K562 (cell line): ENCODE data around the gene LMNB1. TPM values are rescaled to one million over a fixed set of nuclear protein-coding genes. Genes with fewer than 3 reads are reported as not detected.

Source experiments
- ATAC-seq: fragments of 200-7000 bp; cut with Tn5 transposase; 3 replicates; pipeline ENCODE4 v1.9.1; 2020; ENCODE audit warnings: moderate library complexity
- BruUV-seq: library from RNA; stranded (reverse); fragments of 400-500 nt; replicated peaks from 2 replicates; lab custom pipeline; 2021; lab: Mats Ljungman, UMichigan
- CTCF ChIA-PET: fragments of 300-600 bp; formaldehyde crosslinking; extraction: SDS; loops from one replicate; lab custom pipeline; 2021; ENCODE audit warnings: low intra/inter-chr PET ratio; lab: Yijun Ruan, JAX
- POLR2A ChIA-PET: fragments of 300-600, 350-650 bp; sonication (Branson Sonifier 250); formaldehyde crosslinking; extraction: SDS; loops from one replicate; lab custom pipeline; 2021; ENCODE audit warnings: antibody characterized with exemption, inconsistent platforms; lab: Yijun Ruan, JAX
- DNase-seq, 4 experiments: peaks; one replicate each; pipeline versions ENCODE4 v3.0.0 to v3.0.0-alpha.2; 2011 to 2018; ENCODE audit warnings: low spot score in 3 of 4, mixed read lengths in 3 of 4; ENCODE audit errors: extremely low read depth in 1 of 4
- FAIRE-seq: peaks from 2 replicates; lab custom pipeline; 2011; peaks lifted over from hg19 to GRCh38; lab: Jason Lieb, UNC
- H2AFZ ChIP-seq: 2 replicates; pipeline ENCODE4 v1.6.0; 2011; ENCODE audit warnings: low read depth, low read length, control low read depth, inconsistent platforms
- H3K27ac ChIP-seq: fragments of 200-600 bp; 3 replicates; pipeline ENCODE4 v1.8.0; 2011; ENCODE audit warnings: low read depth, mild to moderate bottlenecking, control low read depth, inconsistent platforms, low read length, moderate library complexity, mixed read lengths; ENCODE audit errors: extremely low read depth
- H3K27me3 ChIP-seq, 2 experiments: fragments of 300-600 bp in 1 of 2; 2 replicates in 1 of 2; 3 replicates in 1 of 2; pipeline versions ENCODE4 v1.6.0 to v1.8.0; 2011; ENCODE audit warnings: inconsistent platforms in 2 of 2, low read length in 2 of 2, mild to moderate bottlenecking in 1 of 2, mixed read lengths in 1 of 2, moderate library complexity in 1 of 2; ENCODE audit not compliant: control insufficient read depth in 2 of 2, insufficient read depth in 2 of 2
- H3K36me3 ChIP-seq: fragments of 300-600 bp; 3 replicates; pipeline ENCODE4 v1.8.0; 2011; ENCODE audit warnings: mild to moderate bottlenecking, low read length, inconsistent platforms; ENCODE audit not compliant: control insufficient read depth, insufficient read depth
- H3K4me1 ChIP-seq, 2 experiments: fragments of 200-600 bp in 1 of 2; replicated peaks in 1 of 2; 2 replicates in 1 of 2; 3 replicates in 1 of 2; pipeline versions ENCODE4 v1.5.1 to v1.8.0; 2011; ENCODE audit warnings: inconsistent platforms in 2 of 2, low read length in 2 of 2, mild to moderate bottlenecking in 1 of 2, mixed read lengths in 1 of 2, moderate library complexity in 1 of 2; ENCODE audit not compliant: control insufficient read depth in 2 of 2, insufficient read depth in 2 of 2
- H3K4me2 ChIP-seq: 2 replicates; pipeline ENCODE4 v1.6.1; 2011; ENCODE audit warnings: low read length, control low read depth, inconsistent platforms, mixed read lengths; ENCODE audit not compliant: insufficient read depth
- H3K4me3 ChIP-seq: fragments of 200-600 bp; sonication (generic), shearing (Covaris generic); 2 replicates; pipeline ENCODE4 v1.5.1; 2016; ENCODE audit warnings: control low read depth, inconsistent platforms
- H3K79me2 ChIP-seq: fragments of 200-600 bp; 3 replicates; pipeline ENCODE4 v1.8.0; 2011; ENCODE audit warnings: low read length, inconsistent platforms; ENCODE audit not compliant: control insufficient read depth, insufficient read depth
- H3K9ac ChIP-seq, 2 experiments: 2 replicates each; pipeline versions ENCODE4 v1.6.0 to v1.6.1; 2011; ENCODE audit warnings: low read depth in 2 of 2, low read length in 2 of 2, control low read depth in 1 of 2, inconsistent platforms in 1 of 2, mild to moderate bottlenecking in 1 of 2, mixed read lengths in 1 of 2; ENCODE audit not compliant: insufficient read depth in 1 of 2
- H3K9me1 ChIP-seq: one replicate; pipeline ENCODE4 v1.6.0; 2011; ENCODE audit warnings: inconsistent platforms, mild to moderate bottlenecking, low read length, moderate library complexity; ENCODE audit not compliant: control insufficient read depth, insufficient read depth
- H3K9me3 ChIP-seq: replicated peaks from 2 replicates; pipeline ENCODE4 v1.5.1; 2011; ENCODE audit warnings: low read depth, low read length, inconsistent platforms; ENCODE audit not compliant: control insufficient read depth, insufficient read depth
- H4K20me1 ChIP-seq: replicated peaks from 2 replicates; pipeline ENCODE4 v1.6.1; 2011; ENCODE audit warnings: low read length, inconsistent platforms, mixed read lengths; ENCODE audit not compliant: control insufficient read depth, insufficient read depth
- ARHGAP35 ChIP-seq: fragments of 450-650 bp; IDR thresholded peaks from 2 replicates; pipeline ENCODE4 v1.6.1; 2018; ENCODE audit not compliant: partially characterized antibody
- DNMT1 ChIP-seq: fragments of 450-650 bp; IDR thresholded peaks from 2 replicates; pipeline ENCODE4 v1.6.1; 2016; ENCODE audit warnings: antibody characterized with exemption, mild to moderate bottlenecking
- E2F3 ChIP-seq: fragments of 250-450 bp; sonication (Bioruptor Pico); IDR thresholded peaks from 2 replicates; pipeline ENCODE4 v1.4.0; 2020; ENCODE audit warnings: mild to moderate bottlenecking
- ELK3 ChIP-seq: fragments of 450-650 bp; formaldehyde crosslinking; IDR thresholded peaks from 2 replicates; pipeline ENCODE4 v1.4.0; 2020; ENCODE audit warnings: mild to moderate bottlenecking
- EP300 ChIP-seq: IDR thresholded peaks from 2 replicates; pipeline ENCODE4 v1.6.1; 2012; ENCODE audit warnings: low read length, improper control_type of control experiment
- GTF2E2 ChIP-seq: fragments of 200-800 bp; sonication (Bioruptor generic); IDR thresholded peaks from 2 replicates; pipeline ENCODE4 v1.6.1; 2016; ENCODE audit warnings: missing genetic modification characterization, missing compliant biosample characterization
- IRF2 ChIP-seq: sonication (generic); formaldehyde crosslinking; IDR thresholded peaks from 2 replicates; pipeline ENCODE4 v1.8.1; 2022; ENCODE audit warnings: mild to moderate bottlenecking, missing genetic modification reagents
- MCM5 ChIP-seq: fragments of 450-650 bp; IDR thresholded peaks from 2 replicates; pipeline ENCODE4 v1.6.1; 2016; ENCODE audit warnings: low read depth
- MTA1 ChIP-seq: fragments of 450-650 bp; IDR thresholded peaks from 2 replicates; pipeline ENCODE4 v1.6.1; 2017; ENCODE audit warnings: borderline replicate concordance
- SMAD4 ChIP-seq: fragments of 250-450 bp; sonication (Bioruptor Pico); conservative IDR thresholded peaks from 2 replicates; pipeline ENCODE4 v1.8.0; 2021; ENCODE audit warnings: inconsistent platforms, mild to moderate bottlenecking, moderate library complexity
- U2AF1 ChIP-seq: fragments of 200-400 bp; formaldehyde crosslinking; optimal IDR thresholded peaks from 2 replicates; pipeline ENCODE3; 2017; ENCODE audit warnings: mild to moderate bottlenecking, low read depth, low read length, moderate library complexity
- YY1 ChIP-seq, 3 experiments: IDR thresholded peaks; 2 replicates each; pipeline ENCODE4 v1.6.1; 2011; ENCODE audit warnings: low read length in 2 of 3, mild to moderate bottlenecking in 2 of 3, moderate library complexity in 2 of 3, borderline replicate concordance in 1 of 3, control low read depth in 1 of 3, low read depth in 1 of 3; ENCODE audit not compliant: insufficient read depth in 3 of 3, insufficient replicate concordance in 2 of 3, control insufficient read depth in 1 of 3, insufficient read length in 1 of 3; ENCODE audit errors: extremely low read depth in 1 of 3
- ZNF184 ChIP-seq: sonication (generic); formaldehyde crosslinking; IDR thresholded peaks from 2 replicates; pipeline ENCODE4 v1.5.0; 2020; ENCODE audit warnings: missing genetic modification reagents
- ZNF445 ChIP-seq: fragments of 250-450 bp; sonication (Bioruptor Pico); IDR thresholded peaks from 2 replicates; pipeline ENCODE4 v1.4.0; 2020; ENCODE audit warnings: low read depth, mild to moderate bottlenecking, moderate library complexity
- ZNF696 ChIP-seq: fragments of 250-450 bp; sonication (Bioruptor Pico); conservative IDR thresholded peaks from 2 replicates; pipeline ENCODE4 v1.4.0; 2020; ENCODE audit warnings: mild to moderate bottlenecking, moderate library complexity
- ZNF717 ChIP-seq: fragments of 250-450 bp; sonication (Bioruptor Pico); IDR thresholded peaks from 2 replicates; pipeline ENCODE4 v1.5.0; 2021
- ZNF75A ChIP-seq: fragments of 450-650 bp; formaldehyde crosslinking; IDR thresholded peaks from 2 replicates; pipeline ENCODE4 v1.4.0; 2020; ENCODE audit warnings: mild to moderate bottlenecking
- ZSCAN32 ChIP-seq: fragments of 450-650 bp; formaldehyde crosslinking; IDR thresholded peaks from 2 replicates; pipeline ENCODE4 v1.4.0; 2020; ENCODE audit warnings: mild to moderate bottlenecking, moderate library complexity
- WGBS: fragments of 100-300 bp; shearing (Covaris generic); methylation state at CpG from one replicate; pipeline ENCODE4 v1.1.6; 2016; ENCODE audit warnings: low coverage, mixed read lengths; ENCODE audit not compliant: insufficient coverage; ENCODE audit errors: missing lambda C conversion rate; 5-methylcytosine and 5-hydroxymethylcytosine counted together
- in situ Hi-C: fragments of 300-500 bp; cut with MboI; formaldehyde crosslinking; loops from 4 replicates; pipeline ENCODE4 v1.15.0; 2018; ENCODE audit warnings: inconsistent platforms, mixed read lengths
- intact Hi-C: fragments of 100-400 bp; cut with micrococcal nuclease; formaldehyde crosslinking; loops from 2 replicates; pipeline ENCODE4 v1.14.2; 2022
- polyA plus RNA-seq, 8 experiments: library from polyadenylated mRNA; depleted of rRNA in 4 of 8; stranded (reverse) in 5 of 8; unstranded in 3 of 8; fragments of >200 nt; fragmentation: Nextera tagmentation in 2 of 8; fragmentation: Illumina TruSeq in 1 of 8; extraction: Ambion mirVana in 2 of 8; extraction: Trizol in 1 of 8; gene quantifications; 2 replicates each; pipeline versions ENCODE4 v1.2.1 to v1.2.3, GENCODE V29; 2011 to 2014; ENCODE audit warnings: inconsistent platforms in 1 of 8, missing spikeins in 1 of 8
- total RNA-seq, 7 experiments: library from RNA; depleted of rRNA in 6 of 7; stranded (reverse); fragments of >200 nt in 6 of 7; fragmentation: Illumina TruSeq in 2 of 7; extraction: Trizol in 2 of 7; gene quantifications; 2 replicates each; pipeline versions ENCODE4 v1.2.1 to v1.2.3, GENCODE V29; 2011 to 2021; ENCODE audit warnings: low replicate concordance in 1 of 7
- TF ChIP-seq, protein P1 (sequence below): fragments of 450-650 bp; conservative IDR thresholded peaks from 2 replicates; pipeline ENCODE4 v1.6.1; 2016; ENCODE audit warnings: missing genetic modification characterization, low read depth, mild to moderate bottlenecking, missing compliant biosample characterization, moderate library complexity
- TF ChIP-seq, protein P2 (sequence below), 2 experiments: fragments of 450-650 bp; IDR thresholded peaks; 2 replicates each; pipeline ENCODE4 v1.6.1; 2016

Gene LMNB1
- total and polyA plus RNA-seq, 9 of the 15 experiments (the other 6 are each of a cell fraction or from before 2014, with no cell fraction given) = 2.8 to 190 (median 131) TPM

DNA sequence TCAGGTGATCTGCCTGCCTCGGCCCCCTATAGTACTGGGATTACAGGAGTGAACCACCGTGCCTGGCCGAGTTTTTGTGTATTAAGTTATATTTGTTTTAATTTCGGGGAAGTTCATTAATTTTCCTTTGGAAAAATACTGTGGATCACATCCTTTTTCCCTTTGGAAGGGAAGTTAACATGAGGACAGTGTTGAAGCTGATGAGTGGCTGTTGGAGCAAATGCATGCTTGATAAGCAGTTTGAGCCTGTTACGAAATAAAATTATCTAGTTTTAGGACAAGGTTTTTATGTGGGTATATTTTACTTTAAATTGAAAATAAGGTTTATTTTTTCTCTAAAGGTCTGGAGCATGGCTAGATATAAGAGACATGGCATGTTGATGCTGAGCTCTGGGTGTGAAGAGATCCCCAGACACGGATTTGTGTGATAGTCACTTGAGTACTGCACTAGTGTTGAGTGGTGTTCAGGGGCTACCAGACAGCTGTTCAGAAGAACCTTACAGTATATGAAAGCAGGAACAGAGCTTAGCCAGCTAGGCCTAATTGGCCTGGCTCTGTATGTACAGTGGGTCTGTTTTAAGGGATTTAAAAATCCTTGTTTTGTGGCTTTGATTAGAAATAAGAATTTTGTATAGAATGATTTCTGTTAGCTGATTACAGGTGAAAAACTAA is 17.4 kb downstream of the LMNB1 start:
- in situ Hi-C loops = loop anchor here (25.0 kb wide), 1 partner anchor 457 kb away; no protein-coding TSS in a partner anchor
- no peaks in the 10 kb centered on the region for H3K9me3 ChIP-seq
- H4K20me1 ChIP-seq = 0 out of 2 replicates have a peak, but pooled peaks cover 1% of the 10 kb centered on the region
- H3K36me3 ChIP-seq = peaks cover 21% of the 10 kb centered on the region; the same call in 1 of the 3 replicates
- no peak overlapping the region for H3K4me3 ChIP-seq
- no TSS peak for BruUV-seq
- FAIRE-seq (peak; percentile 65), ATAC-seq (peak; percentile 23; the same call in 2 of the 3 replicates)
- H3K27me3 ChIP-seq = no peaks in the 10 kb centered on the region
- no peaks in the 10 kb centered on the region for H3K9me1 ChIP-seq
- TF ChIP-seq ZSCAN32 (CRISPR knock-in tag) = no peak
- no peak for TF ChIP-seq ARHGAP35
- TF ChIP-seq, protein P1, sequence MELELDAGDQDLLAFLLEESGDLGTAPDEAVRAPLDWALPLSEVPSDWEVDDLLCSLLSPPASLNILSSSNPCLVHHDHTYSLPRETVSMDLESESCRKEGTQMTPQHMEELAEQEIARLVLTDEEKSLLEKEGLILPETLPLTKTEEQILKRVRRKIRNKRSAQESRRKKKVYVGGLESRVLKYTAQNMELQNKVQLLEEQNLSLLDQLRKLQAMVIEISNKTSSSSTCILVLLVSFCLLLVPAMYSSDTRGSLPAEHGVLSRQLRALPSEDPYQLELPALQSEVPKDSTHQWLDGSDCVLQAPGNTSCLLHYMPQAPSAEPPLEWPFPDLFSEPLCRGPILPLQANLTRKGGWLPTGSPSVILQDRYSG = no peak
- TF ChIP-seq ZNF184 (CRISPR knock-in tag) = no peak
- TF ChIP-seq E2F3 (CRISPR knock-in tag) = no peak
- TF ChIP-seq DNMT1 = no peak
- TF ChIP-seq, protein P2, sequence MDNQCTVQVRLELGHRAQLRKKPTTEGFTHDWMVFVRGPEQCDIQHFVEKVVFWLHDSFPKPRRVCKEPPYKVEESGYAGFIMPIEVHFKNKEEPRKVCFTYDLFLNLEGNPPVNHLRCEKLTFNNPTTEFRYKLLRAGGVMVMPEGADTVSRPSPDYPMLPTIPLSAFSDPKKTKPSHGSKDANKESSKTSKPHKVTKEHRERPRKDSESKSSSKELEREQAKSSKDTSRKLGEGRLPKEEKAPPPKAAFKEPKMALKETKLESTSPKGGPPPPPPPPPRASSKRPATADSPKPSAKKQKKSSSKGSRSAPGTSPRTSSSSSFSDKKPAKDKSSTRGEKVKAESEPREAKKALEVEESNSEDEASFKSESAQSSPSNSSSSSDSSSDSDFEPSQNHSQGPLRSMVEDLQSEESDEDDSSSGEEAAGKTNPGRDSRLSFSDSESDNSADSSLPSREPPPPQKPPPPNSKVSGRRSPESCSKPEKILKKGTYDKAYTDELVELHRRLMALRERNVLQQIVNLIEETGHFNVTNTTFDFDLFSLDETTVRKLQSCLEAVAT (IDR thresholded peaks at IDR 0.05) = no peak
- TF ChIP-seq MCM5 = no peak
- TF ChIP-seq ZNF717 (CRISPR knock-in tag) = no peak
- TF ChIP-seq YY1 (IDR thresholded peaks at IDR 0.05; ENCODE audit: borderline replicate concordance in 1 of 3, control insufficient read depth in 1 of 3, extremely low read depth in 1 of 3, insufficient read depth in 3 of 3, insufficient read length in 1 of 3, insufficient replicate concordance in 2 of 3, low read depth in 1 of 3, low read length in 2 of 3) = no peak
- no peak for TF ChIP-seq U2AF1
- TF ChIP-seq ELK3 = no peak
- TF ChIP-seq IRF2 (CRISPR knock-in tag) = no peak
- TF ChIP-seq MTA1 = no peak
- no peak for TF ChIP-seq GTF2E2 (tag)
- TF ChIP-seq ZNF696 (CRISPR knock-in tag) = no peak
- no peak for TF ChIP-seq ZNF445 (CRISPR knock-in tag)
- no peak for TF ChIP-seq ZNF75A (CRISPR knock-in tag)
- TF ChIP-seq EP300 = no peak
- no peak for TF ChIP-seq SMAD4 (CRISPR knock-in tag)
- TF ChIP-seq, all 486 proteins: peak for 0
- POLR2A ChIA-PET = interaction anchor here (1.0 to 1.3 kb wide), 2 partner anchors 14 to 16 kb away, joined by 6 to 7 read pairs; no protein-coding TSS in a partner anchor
- H3K79me2 ChIP-seq = peaks cover 98% of the 10 kb centered on the region
- no peak overlapping the region for H3K27ac ChIP-seq
- CTCF ChIA-PET = no interaction called here
- no peak overlapping the region for H2AFZ ChIP-seq
- H3K9ac ChIP-seq = no peak overlapping the region
- no peak for DNase-seq
- intact Hi-C loops = no loop called here
- 64% methylated on average over 6 of the region's 6 CpGs for WGBS
- peaks cover 0 to 4% of the 10 kb centered on the region in 2 experiments; a peak in 2 of 5 replicates for H3K4me1 ChIP-seq
- no peak overlapping the region for H3K4me2 ChIP-seq
